HCT116 (cell line): Measurements from ENCODE around the gene WNK3.

Source experiments
- ATF3 ChIP-seq: IDR thresholded peaks from 2 replicates; pipeline ENCODE4 v1.6.1; 2012
- CTCF ChIP-seq, 3 experiments: fragments of 200-600 bp in 1 of 3; sonication (generic) in 1 of 3; IDR thresholded peaks in 2 of 3; conservative IDR thresholded peaks in 1 of 3; 2 replicates each; pipeline ENCODE4 v1.5.1; 2012 to 2017; ENCODE audit warnings: low read depth in 2 of 3, low read length in 2 of 3, antibody characterized with exemption in 1 of 3, borderline replicate concordance in 1 of 3, control low read depth in 1 of 3, mild to moderate bottlenecking in 1 of 3, mixed read lengths in 1 of 3, mixed run types in 1 of 3, moderate library complexity in 1 of 3; ENCODE audit not compliant: insufficient read depth in 1 of 3
- FOSL1 ChIP-seq: IDR thresholded peaks from 2 replicates; pipeline ENCODE4 v1.6.1; 2012; ENCODE audit warnings: low read depth
- ZNF274 ChIP-seq: fragments of 200-500 bp; sonication (Bioruptor generic); IDR thresholded peaks from 2 replicates; pipeline ENCODE4 v1.6.1; 2014; ENCODE audit warnings: mild to moderate bottlenecking, low read depth, low read length, inconsistent platforms

- TF ChIP-seq CTCF (IDR thresholded peaks at IDR 0.05 in 2 of 3, conservative IDR thresholded peaks at IDR 0.05 in 1 of 3; ENCODE audit: borderline replicate concordance in 1 of 3, insufficient read depth in 1 of 3, low read depth in 2 of 3, low read length in 2 of 3), result no peak
- TF ChIP-seq FOSL1, result no peak
- no peak for TF ChIP-seq ATF3
- no peak for TF ChIP-seq ZNF274
Measured at GRCh38 chrX:54194982-54195588, 162.8 kb downstream of the WNK3 start.
